ENCODE data around the gene MACF1.

Gene MACF1

DNA sequence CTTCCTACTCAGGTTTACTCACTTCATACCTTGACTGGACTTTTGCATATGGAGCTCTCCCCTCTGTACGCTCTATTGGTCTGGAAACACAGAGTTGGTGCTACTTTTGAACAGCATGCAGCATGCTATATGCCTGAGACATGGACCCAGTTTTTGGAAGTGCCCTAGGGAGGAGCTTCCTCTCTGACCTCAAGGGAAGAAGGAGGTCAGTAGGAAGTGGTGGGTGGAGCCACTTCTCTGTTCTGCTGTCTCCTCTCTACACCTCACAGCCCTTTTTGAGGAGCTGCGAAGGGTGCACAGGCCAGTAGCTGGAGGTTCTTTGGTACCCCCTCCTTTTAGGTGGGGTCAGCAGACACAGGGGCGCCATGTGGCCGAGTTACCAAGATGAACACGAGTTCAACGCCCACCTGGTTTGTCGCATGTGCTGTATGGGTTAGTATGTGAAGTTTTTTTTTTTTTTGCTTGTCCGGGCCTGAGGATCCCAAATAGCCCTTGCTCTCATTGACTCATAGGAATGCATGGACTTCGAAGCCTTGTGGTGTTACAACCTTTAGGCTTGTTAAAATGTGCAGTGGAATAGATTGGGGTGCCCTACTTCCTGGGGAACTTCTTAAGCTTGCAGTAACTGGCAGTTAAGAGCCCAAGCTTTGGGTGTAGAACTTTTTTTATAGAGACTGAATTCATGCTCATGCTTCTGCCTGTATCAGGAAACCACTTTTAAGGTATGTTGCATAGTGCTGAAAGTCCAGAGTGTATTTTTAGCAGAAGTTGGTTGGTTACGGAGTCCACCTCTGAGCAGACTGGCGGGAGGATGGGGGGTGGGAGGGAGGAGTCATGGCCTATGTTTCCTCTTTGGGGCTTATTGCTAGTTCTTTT, 10.7 kb downstream of the MACF1 start:
- DNase-seq = peak; percentile 74

DNA sequence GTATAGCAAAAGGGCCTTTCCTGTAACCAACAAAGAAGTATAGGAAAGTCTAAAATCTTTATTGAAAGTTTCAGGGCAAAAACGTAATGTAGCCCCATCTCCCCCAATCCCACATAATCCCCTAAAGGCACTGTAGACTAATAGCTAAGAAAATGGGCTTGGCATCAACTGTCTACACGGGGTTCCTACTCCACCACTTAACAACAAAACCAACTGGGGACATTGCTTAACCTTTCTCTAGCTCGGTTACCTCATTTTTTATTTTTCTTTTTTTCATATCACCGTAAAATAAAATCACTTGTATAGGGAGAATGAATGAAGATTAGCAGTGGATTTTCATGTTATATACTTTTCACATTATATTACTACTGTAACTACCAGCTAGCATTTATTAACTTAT, 12.3 kb downstream of the MACF1 start:
- DNase-seq = no peak

DNA sequence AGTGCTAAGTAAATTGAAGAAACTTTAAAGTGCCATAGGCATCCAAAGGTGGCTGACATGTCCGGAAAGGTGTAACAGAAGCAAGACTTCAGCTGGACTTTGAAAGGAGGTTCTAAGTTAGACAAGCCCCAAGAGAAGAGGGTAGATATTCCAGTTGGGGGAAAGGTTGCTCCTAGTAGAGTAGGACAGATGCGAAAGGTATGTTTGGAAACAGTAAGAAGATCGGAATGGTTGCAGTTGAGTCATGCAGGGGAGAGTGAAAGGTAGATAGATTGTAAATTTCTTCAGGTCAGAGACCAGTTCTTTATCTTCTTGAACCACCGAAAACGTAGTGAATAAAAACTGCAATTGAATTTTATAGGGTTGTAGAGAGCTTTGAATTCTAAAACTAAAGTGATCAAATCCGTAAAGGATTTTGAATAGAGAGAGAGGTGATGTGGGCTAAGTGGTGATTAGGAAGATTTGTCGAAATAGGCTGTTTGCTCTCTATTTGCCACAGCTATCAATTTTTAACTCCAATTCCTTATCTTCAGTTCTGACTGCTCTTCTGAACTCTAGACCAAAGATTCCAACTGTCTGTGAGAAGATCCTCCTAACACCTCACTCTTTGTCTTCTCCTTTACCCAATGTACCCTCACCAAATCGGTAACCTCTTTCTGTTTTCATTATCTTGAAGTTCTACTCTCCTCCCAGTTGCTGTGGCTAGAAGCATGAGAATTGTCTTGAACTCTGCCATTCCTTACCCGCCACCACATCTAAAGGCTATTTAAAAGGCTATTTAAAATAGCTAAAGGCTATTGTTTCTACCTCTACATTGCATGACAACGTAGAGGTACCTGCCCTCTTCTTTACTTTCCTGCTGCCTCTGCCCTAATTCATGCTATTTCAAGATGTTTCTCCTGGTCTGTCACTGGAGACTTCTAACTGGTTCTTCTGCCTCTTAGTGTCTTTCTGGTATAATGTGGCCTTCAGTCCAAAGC, 16.7 kb downstream of the MACF1 start:
- DNase-seq = no peak

DNA sequence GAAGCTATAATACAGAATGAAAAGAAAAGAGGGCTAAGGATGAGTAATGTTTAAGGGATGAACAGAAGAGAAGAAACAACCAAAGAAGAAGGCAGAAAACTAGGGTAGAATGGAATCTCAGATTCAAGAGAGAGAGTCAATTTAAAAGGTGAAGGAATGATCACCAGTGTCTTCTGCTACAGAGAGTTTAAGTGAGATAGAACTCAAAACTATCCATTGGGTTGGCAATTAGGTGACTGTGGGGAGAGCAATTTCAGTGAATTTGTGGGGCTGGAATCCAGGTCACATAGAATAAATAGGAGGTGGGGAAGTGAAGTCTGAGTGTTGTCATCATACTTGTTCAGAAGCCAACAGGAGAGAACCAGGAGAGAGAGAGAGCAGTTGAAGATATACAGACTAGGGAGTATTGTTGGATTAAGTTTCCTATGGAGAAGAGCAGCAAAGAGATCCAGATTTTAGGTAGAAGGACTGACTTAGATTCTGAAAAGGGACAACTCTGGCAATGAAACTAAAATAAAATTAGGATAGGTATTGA, 19.9 kb downstream of the MACF1 start:
- no peak for DNase-seq

DNA sequence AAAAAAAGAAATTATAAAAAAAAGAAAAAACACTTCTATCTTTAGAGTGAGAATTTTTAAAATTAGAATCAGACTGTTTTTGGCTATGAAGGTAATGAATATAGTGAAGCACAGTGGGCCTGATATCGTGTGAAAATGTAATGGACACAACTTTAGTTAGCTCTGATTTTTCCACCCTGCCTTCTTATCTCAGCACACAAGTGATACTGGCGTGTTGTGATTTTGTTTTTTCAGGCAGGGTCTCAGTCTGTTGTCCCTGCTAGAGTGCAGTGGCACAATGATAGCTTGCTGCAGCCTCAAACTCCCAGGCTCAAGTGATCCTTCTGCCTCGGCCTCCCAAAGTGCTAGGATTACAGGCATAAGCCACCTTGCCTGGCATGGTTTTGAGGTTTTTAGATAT, 22.3 kb downstream of the MACF1 start:
- DNase-seq = no peak

DNA sequence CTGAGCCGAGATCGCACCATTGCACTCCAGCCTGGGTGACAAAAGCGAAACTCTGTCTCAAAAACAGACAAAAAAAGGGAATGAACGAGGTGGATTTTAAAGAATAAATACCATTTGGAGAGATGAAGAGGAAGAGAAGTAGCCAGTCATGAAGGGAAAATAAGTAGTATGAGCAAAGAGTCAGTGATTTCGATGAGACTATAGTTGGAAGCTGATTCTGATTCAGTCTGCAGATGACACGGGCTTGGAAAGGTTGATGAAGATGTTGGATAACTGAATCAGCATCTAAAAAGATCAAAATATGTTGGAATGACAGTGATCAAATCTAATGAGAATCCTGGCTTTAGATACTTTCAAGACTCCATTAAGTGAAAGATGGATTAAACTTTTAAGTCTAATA, 23.8 kb downstream of the MACF1 start:
- DNase-seq = no peak

DNA sequence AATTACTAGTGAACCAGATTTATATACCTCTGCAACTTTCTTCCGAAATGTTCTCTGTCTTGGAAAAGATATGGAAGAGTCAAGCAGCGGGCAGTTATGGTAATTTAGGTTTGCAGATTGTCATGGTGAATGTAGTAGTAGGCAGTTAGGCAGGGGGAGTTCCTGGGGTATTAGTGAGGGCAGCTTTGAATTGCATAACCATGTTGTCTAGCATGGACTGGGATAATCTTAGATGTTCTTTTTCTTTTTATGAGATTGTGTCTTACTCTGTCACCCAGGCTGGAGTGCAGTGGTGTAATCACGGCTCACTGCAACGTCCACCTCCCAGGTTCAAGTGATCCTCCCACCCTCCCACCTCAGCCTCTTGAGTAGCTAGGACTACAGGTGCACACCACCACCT, 25.0 kb downstream of the MACF1 start:
- DNase-seq = no peak

DNA sequence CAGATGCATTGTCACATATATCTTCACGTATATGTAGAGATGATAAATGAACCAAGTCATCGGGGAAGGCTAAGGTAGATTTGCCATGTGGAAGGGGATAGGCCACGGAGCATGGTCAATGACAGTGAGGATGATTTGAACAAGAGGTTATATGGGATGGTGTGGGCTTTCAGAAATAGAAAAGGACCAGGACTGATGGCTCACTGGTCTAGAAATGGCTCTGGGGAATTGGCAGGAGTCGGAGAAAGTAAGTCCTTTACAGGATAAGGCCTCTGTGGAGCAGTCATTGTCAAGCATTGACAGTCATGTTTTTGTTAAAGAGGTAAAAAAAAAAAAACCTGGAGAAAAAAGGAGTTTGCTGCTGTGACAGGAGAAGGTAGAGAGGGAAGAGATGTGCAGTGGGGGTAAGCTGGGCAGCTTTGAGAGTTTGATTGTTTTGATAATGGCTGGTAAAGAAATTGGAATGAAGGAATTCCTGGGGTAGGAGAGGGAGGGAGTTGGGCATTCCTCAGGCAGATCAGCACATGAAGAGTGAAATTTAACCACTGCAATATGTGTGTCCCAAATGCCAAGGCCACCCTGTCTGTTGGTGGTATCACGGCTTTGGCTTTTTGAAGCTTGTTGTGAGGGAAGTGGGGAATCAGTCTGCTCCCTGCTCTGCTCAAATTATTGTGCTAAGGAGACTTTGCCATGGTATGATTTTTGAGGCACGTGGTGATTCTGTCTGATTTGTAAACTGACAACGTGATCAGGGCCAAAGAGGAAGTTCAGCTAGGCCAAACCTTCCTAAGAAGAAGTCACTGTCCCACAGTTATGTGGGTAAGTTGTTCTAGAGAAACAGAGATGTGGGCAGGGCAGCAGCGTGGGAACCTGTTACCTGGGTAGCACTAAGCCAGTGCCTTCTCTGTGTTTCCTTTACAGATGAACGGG, 26.0 kb downstream of the MACF1 start:
- DNase-seq = peak; percentile 75

DNA sequence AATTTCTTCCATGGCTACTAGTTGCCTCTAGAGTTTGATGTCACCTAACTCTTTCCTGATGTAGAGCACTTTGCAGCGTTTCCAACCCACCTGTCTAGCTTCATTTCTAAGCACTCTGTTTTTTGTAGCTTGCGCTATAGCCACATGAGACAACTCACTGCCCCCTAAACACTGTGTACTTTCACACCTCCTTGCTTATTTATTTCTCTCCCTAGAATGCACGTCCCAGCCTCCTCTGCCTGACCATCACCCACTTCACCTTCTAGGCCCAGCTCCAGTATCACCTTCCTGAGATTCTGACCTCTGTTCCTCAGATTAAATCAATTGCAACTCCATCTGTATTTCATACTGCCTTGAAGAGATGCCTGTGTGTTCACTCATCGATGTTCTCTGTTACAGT, 32.5 kb downstream of the MACF1 start:
- DNase-seq = no peak

DNA sequence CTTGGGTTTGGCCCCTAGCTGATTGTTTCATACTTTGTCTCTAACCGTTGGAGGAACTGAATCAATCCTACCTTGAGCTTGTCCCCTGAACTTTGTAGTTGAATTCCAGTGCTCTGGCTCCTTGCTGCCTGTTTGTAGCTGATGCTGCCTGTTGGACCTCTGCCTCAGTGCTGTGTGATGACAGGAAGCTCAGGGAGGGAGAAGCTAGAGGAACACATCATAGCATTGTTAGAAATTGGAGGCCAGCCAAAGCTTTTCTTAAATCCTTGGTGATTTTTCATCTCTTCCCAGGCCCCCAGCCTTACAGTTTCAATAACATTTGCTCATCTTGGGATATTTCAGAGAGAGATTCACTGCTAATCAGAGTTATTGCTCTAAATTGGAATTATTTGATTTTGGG, 34.0 kb downstream of the MACF1 start:
- DNase-seq = no peak

DNA sequence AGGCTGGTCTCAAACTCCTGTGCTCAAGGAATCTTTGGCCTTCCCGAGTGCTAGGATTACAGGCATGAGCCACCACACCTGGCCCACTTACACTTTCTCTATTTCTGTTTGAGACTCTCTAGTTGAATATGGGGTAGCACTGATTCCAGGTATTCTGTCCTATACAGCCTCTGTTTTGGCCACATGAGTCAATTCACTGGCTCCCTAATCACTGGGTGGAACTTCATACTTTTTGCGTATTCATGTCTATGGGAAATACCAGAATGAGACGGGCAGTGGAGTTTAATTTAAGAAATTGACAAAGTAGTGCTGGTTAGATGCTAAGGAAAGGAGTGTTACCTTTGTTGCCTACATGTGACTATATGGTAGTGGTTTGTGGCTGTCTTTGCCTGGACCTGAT, 35.5 kb downstream of the MACF1 start:
- DNase-seq = no peak

DNA sequence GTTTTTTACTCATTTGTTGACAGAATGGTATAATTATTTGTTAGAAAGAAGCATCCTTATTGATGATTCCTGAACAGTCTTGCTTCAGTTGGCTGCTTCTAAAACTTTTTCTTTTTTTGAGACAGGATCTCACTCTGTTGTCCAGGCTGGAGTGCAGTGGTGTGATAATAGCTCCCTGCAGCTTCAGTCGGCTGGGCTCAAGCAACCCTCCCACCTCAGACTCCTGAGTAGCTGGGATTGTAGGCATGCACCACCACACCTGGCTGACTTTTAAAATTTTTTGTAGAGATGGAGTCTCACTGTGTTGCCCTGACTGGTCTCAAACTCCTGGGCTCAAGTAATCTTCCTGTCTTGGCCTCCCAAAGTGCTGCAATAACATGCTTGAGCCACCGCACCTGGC, 38.8 kb downstream of the MACF1 start:
- DNase-seq = no peak

DNA sequence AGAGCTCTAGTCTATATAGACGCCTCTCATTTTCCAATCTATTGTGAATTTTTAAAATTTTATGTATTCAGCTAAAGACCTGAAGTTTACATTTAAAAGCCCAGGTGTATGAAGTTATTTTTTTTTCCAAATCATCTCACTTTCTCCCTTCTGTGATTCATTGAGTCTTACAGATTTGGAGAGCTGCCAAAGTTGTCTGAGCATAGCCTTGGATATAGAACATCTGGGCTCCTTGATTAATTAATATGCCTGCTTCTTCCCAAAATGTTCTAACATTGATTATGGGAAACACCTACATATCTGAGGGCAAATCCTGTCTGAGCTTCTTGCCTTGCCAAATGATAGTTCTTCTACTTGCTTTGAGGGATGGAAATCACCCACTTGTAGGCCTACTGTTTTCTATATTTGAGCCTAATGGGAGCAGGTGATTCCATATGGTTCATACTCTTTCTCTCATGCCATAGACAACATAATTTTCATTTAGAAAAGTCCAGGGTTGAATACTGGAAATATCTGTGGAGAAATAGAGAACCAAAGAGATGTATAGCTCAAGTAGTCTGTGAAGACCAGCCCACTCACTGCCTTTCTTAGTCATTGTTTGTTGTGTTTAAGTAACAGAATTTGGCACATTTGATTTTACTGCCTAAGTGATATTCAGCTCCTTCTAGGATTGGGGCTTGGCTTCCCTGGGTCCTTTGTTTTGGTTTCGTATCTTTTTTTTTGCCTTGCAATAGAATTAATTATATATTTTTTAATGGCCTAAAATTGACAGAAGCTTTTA, 46.2 kb downstream of the MACF1 start:
- DNase-seq = no peak

DNA sequence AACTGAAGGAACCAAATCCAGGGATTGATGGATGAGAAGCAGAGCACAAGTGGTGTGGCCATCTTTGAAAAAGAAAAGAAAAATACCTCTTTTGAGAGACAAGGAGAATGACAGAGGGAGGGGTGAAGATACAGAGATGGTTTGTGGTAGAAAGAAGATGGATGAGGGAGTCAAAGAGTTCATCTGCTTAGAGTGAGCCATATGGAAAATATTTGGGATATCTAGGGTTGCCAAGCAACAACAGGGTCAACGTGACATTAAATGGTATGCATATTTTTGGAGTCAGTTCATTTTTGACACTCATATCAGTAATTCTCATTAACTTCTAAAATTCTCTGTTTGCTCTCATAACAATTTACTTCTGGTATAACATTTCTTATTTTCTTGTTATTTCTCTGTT, 50.7 kb downstream of the MACF1 start:
- DNase-seq = no peak

DNA sequence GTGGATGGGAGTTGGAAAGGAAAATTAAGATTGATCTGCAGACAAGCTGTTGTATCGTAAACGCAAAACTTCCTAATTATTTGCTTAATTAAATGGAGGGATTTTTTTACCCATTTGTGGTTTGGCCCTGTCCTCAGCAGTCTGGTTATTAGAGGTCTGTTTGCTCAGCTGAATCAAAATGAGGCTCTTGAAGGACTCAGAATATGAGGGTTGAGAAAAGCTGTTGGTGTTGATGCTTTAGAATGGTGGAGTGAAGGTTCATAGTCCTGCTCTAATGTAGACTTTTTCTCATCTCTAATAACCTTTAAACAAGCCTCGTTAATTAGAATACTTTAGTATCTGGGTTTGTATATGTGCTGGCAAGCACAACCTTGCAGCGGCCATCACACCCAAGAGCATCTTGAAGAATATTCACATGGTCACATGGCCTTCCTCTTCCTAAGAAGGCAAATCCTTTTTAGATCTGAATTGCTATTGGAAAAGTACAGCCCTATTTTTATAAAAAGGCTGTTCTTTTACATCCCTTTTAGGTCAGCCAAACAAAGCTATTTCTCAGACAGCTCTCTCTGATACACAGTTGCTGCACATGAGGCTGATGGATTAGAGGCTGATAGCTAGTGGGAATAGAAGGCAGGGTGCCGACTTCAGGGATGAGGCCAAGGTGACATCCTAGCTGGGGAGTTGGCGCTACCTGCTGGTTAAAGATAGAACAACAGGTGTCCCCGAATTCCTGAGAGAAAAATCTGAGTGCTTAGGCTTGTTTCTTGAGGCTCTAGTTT, 53.8 kb downstream of the MACF1 start:
- DNase-seq = peak; percentile 84

DNA sequence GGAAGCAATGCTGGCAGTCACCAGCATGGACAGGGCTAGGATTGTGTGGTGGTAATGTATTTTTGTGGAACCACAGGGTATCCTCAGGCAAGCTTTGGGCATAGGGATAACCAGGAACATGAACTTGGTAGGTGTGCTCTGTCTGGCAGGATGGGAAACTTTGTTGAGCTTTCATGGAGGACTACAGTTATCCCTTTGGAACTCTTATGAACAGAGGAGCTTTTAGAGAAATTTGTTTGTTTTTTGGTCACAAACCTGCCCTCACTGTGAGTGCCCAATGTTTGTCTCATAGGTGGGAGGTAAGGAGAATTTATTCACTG, 54.4 kb downstream of the MACF1 start:
- no peak for DNase-seq

DNA sequence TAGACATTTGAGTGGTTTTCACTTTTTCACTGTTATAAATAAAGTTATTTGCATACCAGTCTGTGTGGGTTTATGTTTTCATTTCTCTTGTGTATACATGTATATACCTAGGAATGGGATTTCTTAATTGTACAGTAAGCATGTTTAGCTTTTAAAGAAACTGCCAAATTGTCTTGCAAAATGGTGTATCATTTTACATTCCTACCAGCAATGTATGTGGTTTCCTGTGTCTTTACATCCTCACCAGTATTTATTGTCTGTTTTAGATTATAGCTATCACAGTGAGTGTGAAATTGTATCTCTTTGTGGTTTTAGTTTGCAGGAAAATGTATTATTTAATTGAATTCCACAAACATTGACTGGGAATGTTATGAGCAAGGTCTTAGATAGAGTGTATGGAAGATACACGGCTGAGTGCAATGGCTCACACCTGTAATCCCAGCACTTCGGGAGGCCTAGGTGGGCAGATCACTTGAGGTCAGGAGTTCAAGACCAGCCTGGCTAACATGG, 57.3 kb downstream of the MACF1 start:
- no peak for DNase-seq

DNA sequence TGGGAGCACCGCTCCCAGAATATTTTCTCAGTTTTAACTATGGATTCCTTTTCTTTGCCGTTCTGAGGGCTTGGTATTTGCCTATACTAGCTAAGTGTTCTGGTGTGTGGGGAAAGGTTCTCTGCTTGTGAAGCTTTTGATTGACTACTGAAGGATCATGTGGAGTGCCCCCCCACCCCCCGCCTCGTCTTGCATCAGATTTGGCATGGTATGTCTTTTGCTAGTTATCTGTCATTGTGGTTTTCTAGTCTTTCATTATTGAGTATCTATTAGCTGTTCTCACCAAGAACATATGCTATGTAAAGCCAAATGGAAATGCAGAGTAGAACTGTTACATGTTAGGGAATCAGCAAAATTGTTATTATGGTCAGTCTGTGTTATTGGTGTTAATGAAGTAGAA, 58.3 kb downstream of the MACF1 start:
- DNase-seq = no peak

DNA sequence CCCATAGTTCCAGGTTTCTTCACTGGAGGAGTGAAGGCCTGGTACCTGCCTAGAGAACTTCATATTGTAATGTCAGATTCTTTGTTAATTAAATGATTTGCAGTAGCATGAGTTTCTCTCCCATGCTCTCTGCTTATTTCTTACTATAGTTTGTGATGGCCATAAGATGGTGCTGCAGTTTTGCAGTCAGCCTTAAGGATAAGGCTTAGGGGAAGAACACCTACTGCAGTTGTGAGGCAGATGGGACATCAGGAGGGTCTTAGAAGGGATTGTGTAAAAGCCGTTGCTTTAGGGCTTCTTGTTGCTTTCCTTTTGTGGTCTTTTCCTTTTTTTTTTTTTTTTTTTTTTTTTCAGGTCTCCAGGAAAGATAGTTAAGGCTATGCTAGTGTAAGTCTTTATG, 61.8 kb downstream of the MACF1 start:
- DNase-seq = no peak

DNA sequence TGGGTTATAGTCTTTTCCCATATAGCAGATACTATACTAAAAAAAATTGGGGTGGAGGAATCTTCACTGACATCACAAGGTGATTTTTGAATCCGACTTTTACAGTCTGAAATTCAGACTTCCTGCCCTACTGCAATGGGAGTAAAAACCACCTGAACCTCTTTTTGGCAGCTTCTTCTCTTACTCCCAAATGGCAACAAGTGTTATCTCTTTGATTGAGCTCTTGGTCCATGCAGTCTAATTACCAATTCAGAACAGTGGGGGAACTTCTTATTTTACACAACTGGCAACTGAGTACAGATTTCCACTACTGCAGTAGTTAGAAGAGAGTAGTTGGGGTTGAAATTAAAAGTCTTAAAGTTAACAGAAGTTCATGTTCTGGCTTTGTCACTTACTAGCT, 62.3 kb downstream of the MACF1 start:
- DNase-seq = no peak

DNA sequence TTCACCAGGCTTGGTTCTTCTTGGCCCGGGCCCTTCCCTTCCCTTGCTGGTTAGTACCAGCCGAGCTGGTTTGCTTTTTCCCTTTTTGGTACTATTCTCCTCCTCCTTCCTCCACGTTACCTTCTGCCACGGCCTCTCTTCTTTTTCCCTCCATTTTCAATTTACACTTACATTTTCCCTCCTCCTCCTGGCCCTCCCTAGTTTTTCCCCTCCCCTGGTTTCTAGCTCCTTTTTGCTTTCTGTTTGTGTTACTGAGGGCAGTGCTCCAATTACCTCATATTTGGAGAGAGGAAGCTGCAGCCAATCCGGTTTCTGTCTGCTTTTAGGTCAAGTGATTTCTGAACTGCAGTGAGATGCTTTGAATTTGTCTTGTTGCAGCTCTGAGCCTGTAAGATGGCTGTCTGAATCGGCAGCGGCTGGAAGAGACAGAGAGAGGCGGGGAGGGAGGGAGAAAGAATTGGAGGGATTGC, 63.7 kb downstream of the MACF1 start:
- DNase-seq = no peak
